T-helper 2 cell treated with Interferon-gamma antibody and Interleukin-4, amounts not matched to agents 5 μg/mL and 100 μg/mL, for 36 hours (primary cell): ENCODE measurements around the gene CHTF18.
"Not testable (repeated sequence)": the region's sequence is repeated elsewhere in the genome, so short reads cannot be mapped to it uniquely, and the experiment has no call there.

Source experiments
- DNase-seq: peaks from one replicate; pipeline ENCODE4 v3.0.0; 2021; ENCODE audit warnings: low spot score
- H3K27ac Mint-ChIP-seq: one replicate; pipeline ENCODE4 v1.8.0; 2021; ENCODE audit warnings: mild to moderate bottlenecking, mixed read lengths
- H3K27me3 Mint-ChIP-seq: one replicate; pipeline ENCODE4 v1.8.0; 2021; ENCODE audit warnings: low read depth, mixed read lengths
- H3K36me3 Mint-ChIP-seq: one replicate; pipeline ENCODE4 v1.8.0; 2021; ENCODE audit warnings: low read depth, mixed read lengths
- H3K4me1 Mint-ChIP-seq: one replicate; pipeline ENCODE4 v1.8.0; 2021; ENCODE audit warnings: low read depth, mixed read lengths
- H3K4me3 Mint-ChIP-seq: one replicate; pipeline ENCODE4 v1.8.0; 2022; ENCODE audit warnings: mild to moderate bottlenecking, moderate library complexity, mixed read lengths
- H3K9me3 Mint-ChIP-seq: one replicate; pipeline ENCODE4 v1.8.0; 2021; ENCODE audit warnings: mixed read lengths

CHTF18 gene

DNA sequence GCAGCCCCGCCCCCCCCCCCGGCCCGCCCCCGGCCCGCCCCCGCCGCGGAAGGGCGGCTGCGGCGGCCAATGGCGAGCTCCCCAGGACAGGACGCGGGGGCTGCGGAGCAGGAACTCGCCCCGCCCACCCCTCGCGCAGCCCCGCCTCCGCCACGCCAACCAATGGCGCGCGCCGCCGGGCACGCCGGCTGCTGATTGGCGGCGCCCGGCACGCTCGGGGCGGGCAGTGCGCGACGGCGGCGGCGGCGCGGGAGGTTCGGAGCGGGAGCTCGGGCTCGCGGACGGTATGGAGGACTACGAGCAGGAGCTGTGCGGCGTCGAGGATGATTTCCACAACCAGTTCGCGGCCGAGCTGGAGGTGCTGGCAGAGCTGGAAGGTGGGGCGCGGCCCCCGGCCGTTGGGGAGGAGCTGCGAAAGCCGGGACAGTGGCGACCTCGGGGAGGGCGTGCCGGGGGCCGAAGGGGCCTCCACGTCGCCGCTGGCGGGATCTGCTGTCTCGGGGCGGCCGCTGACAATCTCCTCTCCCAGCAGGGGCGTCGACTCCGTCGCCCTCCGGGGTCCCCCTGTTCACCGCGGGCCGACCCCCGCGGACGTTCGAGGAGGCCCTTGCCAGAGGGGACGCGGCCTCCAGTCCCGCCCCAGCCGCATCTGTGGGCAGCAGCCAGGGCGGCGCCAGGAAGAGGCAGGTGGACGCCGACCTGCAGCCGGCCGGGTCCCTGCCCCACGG lies at the start of gene CHTF18:
TSS of gene CHTF18 (plus strand) at position 222 of the 728 bp plus-strand sequence. CDS start at position 287, 65 bp downstream.
- peak; percentile 93 for DNase-seq
- Mint-ChIP-seq H3K4me1 (peaks cover 3% of the 10 kb centered on the region), H3K27ac (peak within 1 kb of the TSS; percentile 79), H3K4me3 (peak within 1 kb of the TSS; percentile 89), H3K27me3 (no peaks in the 10 kb centered on the region), H3K36me3 (peaks cover 15% of the 10 kb centered on the region), H3K9me3 (no peaks in the 10 kb centered on the region)

DNA sequence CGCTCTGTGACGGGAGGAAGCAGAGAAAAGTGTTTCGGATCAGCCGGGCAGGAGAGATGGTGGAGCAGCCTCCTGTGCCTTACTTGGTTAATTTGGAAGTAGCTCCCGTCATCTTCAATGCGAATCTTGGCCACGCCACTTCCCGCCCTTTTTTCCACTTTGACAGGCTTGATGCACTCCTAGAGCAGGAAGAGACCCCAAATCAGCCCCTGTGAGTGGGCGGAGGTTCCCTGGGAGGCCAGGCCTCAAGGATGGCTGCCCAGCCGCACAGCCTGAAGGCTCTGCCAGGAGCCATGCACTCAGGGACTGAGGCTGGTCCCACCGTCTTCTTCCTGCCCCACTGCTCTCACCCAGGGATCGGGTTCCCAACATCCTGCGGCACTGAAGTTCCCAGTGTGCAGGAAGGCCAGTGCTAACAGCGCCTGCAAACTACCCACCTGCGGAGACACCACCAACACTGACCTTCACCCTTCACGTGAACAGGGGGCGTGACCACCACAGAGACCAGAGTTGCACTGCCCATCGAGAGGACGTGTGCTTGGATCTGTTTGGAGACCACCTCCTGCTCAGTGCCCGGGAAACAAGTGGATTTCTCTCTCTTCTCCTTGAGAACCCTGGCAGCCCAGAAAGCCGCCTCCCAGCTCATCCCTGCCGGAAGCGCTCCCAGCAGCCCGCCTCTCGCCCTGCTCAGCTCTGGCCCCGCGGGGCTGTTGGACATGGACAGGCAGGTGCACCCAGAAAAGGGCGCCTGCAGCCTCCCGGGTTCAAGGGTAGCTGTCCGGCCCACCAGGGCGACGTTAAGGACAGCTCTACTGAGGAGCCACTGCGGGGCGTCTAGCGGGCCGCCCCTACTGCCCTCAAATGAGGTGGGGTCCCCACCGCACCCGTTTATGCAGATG lies 48.6 kb upstream of the CHTF18 start:
- peaks cover 13% of the 10 kb centered on the region for H3K36me3 Mint-ChIP-seq
- no peaks in the 10 kb centered on the region for H3K9me3 Mint-ChIP-seq
- H3K27ac Mint-ChIP-seq: no peak overlapping the region

DNA sequence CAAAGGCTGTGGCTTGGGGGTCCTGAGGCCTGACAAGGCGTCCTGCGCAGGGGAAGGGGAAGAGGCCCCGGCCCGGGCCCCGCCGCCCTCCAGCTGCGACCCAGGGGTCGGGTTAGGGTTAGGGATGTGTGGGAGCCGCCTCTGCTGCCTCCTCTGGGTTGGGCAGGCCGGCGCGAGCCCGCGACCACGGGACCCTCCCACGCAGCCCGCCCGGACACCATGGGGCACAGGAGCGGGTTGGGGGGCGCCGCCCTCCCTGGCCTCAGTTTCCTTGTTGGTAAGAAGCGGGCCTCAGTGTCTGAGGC lies 48.0 kb upstream of the CHTF18 start:
- Mint-ChIP-seq H3K27me3 (no peaks in the 10 kb centered on the region), H3K4me3 (peak overlapping the region; percentile 82)
- no peak for DNase-seq

More for the DNA sequence above, 48.6 kb upstream of the CHTF18 start:
- H3K27me3 Mint-ChIP-seq: no peaks in the 10 kb centered on the region
- DNase-seq: no peak
- H3K4me1 Mint-ChIP-seq: peaks cover 12% of the 10 kb centered on the region
- peak overlapping the region; percentile 82 for H3K4me3 Mint-ChIP-seq

DNA sequence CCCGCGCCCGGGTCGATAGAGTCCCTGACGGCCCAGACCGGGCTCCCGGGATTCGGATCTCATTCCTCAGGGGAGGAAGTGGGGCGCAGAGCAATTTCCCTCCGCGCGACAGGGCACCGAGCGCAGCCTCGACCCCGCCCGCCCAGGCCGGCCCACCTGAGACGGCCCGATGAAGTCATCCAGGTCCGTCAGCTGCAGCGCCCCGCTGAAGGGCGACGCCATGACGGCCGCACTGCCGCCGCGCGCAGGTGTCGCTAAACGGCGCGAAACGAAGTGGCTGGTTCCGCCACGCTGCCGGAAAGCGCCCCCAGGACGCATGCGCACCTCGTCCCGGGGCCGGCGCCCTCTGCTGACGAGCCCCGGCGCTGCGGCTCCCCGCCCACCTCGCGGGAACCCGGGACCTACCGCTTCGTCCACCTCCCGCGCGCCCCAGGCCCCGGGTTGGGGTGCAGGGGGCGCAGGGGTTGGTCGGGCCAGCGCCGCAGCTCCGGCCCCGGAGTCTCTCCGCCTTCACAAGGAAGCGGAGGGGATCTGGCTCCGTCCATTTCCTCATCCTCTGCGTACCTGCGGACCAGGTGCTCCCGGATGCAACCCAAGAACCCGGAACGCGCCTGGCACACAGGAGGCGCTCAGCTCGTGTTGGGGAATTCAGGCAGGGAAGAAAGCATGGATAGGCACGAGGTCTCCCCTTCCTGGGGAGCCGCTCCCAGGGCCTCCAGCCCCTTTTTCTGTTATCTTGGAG lies 47.5 kb upstream of the CHTF18 start, which contains the start of gene CIAO3:
TSS of gene CIAO3 (minus strand) at position 234 of the 742 bp plus-strand sequence. CDS start at position 222, 12 bp downstream.
- H3K36me3 Mint-ChIP-seq: peaks cover 13% of the 10 kb centered on the region
- peaks cover 12% of the 10 kb centered on the region for H3K4me1 Mint-ChIP-seq
- peak; percentile 94 for DNase-seq
- H3K4me3 Mint-ChIP-seq: peak within 1 kb of the TSS; percentile 82
- no peaks in the 10 kb centered on the region for H3K9me3 Mint-ChIP-seq
- no peaks in the 10 kb centered on the region for H3K27me3 Mint-ChIP-seq
- H3K27ac Mint-ChIP-seq: peak within 1 kb of the TSS; percentile 63

More for the DNA sequence above, 48.0 kb upstream of the CHTF18 start:
- H3K4me1 Mint-ChIP-seq: peaks cover 12% of the 10 kb centered on the region
- H3K36me3 Mint-ChIP-seq: peaks cover 13% of the 10 kb centered on the region
- H3K9me3 Mint-ChIP-seq: no peaks in the 10 kb centered on the region
- H3K27ac Mint-ChIP-seq: peak overlapping the region; percentile 63

DNA sequence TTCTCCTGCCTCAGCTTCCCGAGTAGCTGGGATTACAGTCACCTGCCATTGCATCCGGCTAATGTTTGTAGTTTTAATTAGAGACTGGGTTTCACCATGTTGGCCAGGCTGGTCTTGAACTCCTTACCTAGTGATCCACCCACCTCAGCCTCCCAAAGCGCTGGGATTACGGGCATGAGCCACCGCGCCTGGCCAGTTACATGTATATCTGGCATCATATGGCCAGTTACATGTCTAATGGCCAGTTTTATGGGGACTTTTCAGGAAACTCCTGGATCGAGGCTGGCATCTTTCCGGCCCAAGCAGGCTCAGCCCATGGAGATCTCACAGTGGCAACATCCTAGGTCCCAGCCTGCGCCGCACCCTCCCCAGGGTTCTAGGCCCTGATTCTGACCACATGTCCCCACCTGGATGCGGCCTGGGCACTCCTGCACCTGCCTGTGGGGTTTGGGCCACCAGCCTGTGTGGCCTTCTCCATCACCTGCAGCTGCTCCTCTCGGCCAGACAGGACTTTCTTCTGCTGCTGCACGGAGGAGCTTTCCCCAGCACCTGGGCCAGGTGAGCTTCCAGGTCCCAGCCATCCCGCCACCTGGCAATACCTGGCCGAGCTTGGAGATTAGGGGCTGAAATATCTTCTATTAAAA lies 46.3 kb upstream of the CHTF18 start:
- no peak for DNase-seq
- H3K9me3 Mint-ChIP-seq: no peaks in the 10 kb centered on the region
- H3K4me1 Mint-ChIP-seq: peaks cover 8% of the 10 kb centered on the region
- peaks cover 9% of the 10 kb centered on the region for H3K36me3 Mint-ChIP-seq
- peak overlapping the region; percentile 76 for H3K4me3 Mint-ChIP-seq
- no peak overlapping the region for H3K27ac Mint-ChIP-seq
- no peaks in the 10 kb centered on the region for H3K27me3 Mint-ChIP-seq

DNA sequence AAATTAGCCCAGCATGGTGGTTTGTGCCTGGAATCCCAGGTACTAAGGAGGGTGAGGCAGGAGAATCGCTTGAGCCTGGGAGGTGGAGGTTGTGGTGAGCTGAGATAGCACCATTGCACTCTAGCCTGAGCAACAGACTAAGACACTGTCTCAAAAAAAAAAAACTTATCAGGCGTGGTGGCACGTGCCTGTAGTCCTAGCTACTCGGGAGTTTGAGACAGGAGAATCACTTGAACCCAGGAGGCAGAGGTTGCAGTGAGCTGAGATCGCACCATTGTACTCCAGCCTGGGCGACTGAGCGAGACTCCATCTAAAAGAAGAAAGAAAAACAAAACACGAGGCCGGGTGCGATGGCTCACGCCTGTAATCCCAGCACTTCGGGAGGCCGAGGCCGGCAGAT lies 45.5 kb upstream of the CHTF18 start:
- not testable (repeated sequence) for DNase-seq, H3K4me1 Mint-ChIP-seq, H3K27ac Mint-ChIP-seq

DNA sequence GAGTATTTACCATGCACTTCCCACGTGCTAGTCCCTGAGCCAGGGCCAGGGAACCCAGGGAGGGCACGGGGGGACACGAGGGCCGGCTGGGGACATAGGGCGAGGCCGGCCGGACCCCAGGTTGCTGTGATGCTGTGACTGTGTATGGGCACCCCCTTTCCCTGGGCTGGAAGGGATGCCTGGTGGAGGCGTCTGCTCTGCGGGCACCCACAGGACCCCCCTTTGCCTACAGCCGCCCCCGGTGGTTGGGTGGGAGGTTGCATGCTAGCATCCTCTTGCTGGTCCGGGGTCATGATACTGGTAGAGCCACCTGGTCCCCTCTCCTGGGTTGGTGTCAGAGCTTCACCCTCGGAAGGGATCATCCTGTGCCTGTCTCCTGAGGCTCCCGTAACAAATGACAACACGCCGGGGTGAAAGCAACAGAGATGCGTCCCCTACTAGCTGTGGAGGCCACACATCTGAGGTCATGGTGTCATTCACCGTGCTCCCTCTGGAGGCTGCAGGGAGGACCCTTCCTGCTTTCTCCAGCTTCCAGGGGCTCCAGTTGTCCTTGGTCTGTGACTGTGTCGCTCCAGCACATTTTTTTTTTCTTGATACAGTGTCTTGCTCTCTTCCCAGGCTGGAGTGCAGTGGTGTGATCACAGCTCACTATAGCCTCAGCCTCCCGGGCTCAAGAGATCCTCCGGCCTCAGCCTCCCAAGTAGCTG lies 44.5 kb upstream of the CHTF18 start:
- Mint-ChIP-seq H3K27ac (no peak overlapping the region), H3K4me3 (no peak overlapping the region), H3K36me3 (peaks cover 5% of the 10 kb centered on the region), H3K9me3 (no peaks in the 10 kb centered on the region), H3K4me1 (peaks cover 5% of the 10 kb centered on the region), H3K27me3 (no peaks in the 10 kb centered on the region)
- no peak for DNase-seq

More for the DNA sequence above, 45.5 kb upstream of the CHTF18 start:
- not testable (repeated sequence) for H3K4me3 Mint-ChIP-seq, H3K36me3 Mint-ChIP-seq, H3K9me3 Mint-ChIP-seq, H3K27me3 Mint-ChIP-seq

DNA sequence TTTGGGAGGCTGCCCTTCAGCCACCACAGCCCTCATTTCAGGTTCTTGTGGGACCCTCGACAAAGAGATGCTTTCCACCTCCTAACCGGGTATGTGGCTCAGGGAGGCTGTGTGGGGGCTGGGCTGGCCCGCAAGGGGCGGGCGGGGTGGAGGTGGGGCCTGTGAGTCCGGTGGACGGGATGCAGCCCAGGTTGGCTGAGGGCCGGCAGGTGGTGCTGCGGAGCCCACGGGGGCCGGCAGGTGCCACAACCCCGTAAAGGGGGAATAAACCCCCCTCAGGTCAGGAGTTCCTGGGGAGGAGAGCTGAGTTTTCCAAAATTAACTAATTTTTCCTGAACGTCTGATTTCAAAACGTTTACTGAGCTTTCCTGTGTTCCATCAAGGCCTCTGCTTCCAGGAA lies 42.7 kb upstream of the CHTF18 start:
- Mint-ChIP-seq H3K9me3 (no peaks in the 10 kb centered on the region), H3K27ac (no peak overlapping the region), H3K27me3 (no peaks in the 10 kb centered on the region), H3K4me3 (no peak overlapping the region), H3K36me3 (no peaks in the 10 kb centered on the region), H3K4me1 (no peaks in the 10 kb centered on the region)
- DNase-seq: no peak

DNA sequence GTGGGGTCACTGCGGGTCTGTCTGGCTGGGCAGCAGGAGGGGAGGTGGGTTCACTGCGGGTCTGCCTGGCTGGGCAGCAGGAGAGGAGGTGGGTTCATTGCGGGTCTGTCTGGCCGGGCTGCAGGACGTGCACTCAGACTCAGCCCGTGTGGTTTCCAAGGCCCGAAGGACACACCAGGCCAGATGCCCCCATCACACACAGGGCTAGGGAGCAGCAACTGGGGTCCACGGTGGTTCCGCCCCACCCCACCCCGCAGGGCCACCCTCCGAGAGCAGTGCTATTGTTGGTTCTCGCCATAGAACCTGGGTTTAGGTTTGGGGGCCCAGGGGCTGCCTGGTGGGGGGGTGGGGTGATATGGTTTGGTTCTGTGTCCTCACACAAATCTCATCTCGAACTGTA lies 41.8 kb upstream of the CHTF18 start:
- Mint-ChIP-seq H3K36me3 (no peaks in the 10 kb centered on the region), H3K27me3 (no peaks in the 10 kb centered on the region), H3K4me3 (no peak overlapping the region), H3K9me3 (no peaks in the 10 kb centered on the region), H3K27ac (no peak overlapping the region), H3K4me1 (no peaks in the 10 kb centered on the region)
- DNase-seq: no peak

DNA sequence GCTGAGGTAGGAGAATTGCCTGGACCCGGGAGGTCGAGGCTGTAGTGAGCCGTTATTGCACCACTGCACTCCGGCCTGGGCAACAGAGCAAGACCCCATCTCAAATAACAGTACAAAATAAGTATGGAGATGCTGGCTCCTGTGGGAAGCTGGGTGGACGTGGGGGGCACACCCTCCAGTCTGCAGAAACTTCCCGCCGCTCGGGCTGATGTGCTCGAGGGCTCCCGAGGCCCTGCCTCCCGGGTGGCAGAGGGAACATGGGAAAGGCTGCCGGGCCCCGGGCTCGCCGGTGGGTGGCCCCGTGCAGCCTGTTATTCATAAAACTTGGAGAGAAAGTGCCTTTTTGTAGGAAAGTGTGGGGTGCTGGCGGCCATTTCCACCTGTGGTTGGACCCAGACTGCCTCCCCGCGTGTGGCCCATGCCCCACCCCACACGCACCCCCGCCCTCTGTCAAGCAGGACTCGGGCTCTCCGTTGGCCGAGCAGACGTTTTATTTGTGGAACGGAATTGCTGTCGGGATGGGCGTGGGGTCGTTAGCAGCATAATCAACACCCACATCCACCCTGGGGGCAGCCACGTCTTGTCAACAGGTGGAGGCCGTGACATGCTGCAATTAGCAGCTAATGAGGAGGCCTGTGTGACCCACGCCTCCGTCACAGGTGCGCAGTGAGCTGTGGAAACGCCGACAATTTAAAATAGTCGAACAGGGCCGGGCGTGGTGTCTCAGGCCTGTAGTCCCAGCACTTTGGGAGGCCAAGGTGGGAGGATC lies 40.3 kb upstream of the CHTF18 start:
- Mint-ChIP-seq H3K27me3 (no peaks in the 10 kb centered on the region), H3K9me3 (no peaks in the 10 kb centered on the region), H3K27ac (no peak overlapping the region), H3K4me1 (no peaks in the 10 kb centered on the region), H3K36me3 (no peaks in the 10 kb centered on the region), H3K4me3 (no peak overlapping the region)
- DNase-seq: no peak

DNA sequence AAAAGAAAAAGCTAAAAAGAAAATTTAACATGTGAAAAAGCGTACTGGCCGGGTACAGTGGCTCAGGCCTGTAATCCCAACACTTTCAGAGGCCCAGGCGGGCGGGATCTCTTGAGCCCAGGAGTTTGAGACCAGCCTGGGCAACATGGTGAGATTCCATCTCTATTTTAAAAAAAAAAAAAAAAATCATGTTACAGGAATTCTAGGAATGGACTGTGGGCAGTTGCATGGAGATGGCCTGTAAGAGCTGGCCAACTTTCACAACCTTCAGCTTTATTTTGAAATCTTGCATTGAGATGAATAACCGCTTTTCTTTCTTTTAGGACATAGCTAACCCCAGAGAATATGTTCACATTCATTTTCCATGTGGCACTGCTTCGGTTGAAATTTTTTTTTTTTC lies 39.4 kb upstream of the CHTF18 start:
- Mint-ChIP-seq H3K36me3 (no peaks in the 10 kb centered on the region), H3K9me3 (no peaks in the 10 kb centered on the region), H3K27ac (no peak overlapping the region), H3K4me3 (no peak overlapping the region), H3K27me3 (no peaks in the 10 kb centered on the region), H3K4me1 (no peaks in the 10 kb centered on the region)
- no peak for DNase-seq

DNA sequence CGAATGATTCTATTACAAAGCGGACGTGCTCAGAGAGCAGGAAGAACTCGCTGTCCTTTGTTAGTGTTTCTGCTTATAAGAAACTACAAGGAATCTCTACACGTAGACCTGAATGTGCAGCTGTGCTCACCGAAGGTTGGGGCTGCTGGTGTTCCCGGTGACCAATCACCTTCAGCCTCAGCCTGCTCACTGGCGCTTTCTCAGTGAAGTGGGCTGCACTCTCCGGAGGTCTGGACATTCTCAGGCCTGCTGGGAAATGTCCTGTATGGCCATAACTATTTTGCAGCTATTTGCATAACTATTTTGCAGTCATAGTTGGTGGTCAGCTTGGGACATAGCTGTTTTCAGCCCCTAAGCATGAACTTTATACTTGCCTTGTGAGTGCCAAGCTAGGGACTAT lies 37.9 kb upstream of the CHTF18 start:
- no peaks in the 10 kb centered on the region for H3K9me3 Mint-ChIP-seq
- H3K27ac Mint-ChIP-seq: no peak overlapping the region
- no peak overlapping the region for H3K4me3 Mint-ChIP-seq
- no peaks in the 10 kb centered on the region for H3K4me1 Mint-ChIP-seq
- H3K27me3 Mint-ChIP-seq: no peaks in the 10 kb centered on the region
- no peaks in the 10 kb centered on the region for H3K36me3 Mint-ChIP-seq
- DNase-seq: no peak
